HEK293 (cell line): ENCODE results near the gene CDH6.

ENCODE experiments used
- CTCF ChIA-PET: fragments of 350-600 bp; formaldehyde crosslinking; extraction: SDS; loops from one replicate; lab custom pipeline; 2021; ENCODE audit warnings: antibody characterized with exemption; lab: Yijun Ruan, JAX
- POLR2A ChIA-PET: fragments of 300-600 bp; formaldehyde crosslinking; extraction: SDS; loops from one replicate; lab custom pipeline; 2020; ENCODE audit warnings: antibody characterized with exemption, inconsistent platforms; lab: Yijun Ruan, JAX
- H3K27ac ChIP-seq: fragments of 200-500 bp; sonication (Bioruptor generic); 2 replicates; pipeline ENCODE4 v1.5.1; 2014; ENCODE audit warnings: low read depth, low read length, control low read depth, inconsistent platforms; ENCODE audit errors: extremely low read depth
- H3K36me3 ChIP-seq, 2 experiments: fragments of 200-500 bp in 1 of 2; sonication (Bioruptor generic) in 1 of 2; 1 replicate in 1 of 2; 2 replicates in 1 of 2; pipeline ENCODE4 v1.5.1; 2014 to 2017; ENCODE audit warnings: inconsistent platforms in 2 of 2, low read length in 2 of 2; ENCODE audit not compliant: control insufficient read depth in 2 of 2, insufficient read depth in 1 of 2
- H3K4me1 ChIP-seq: fragments of 200-500 bp; sonication (Bioruptor generic); 2 replicates; pipeline ENCODE4 v1.5.1; 2014; ENCODE audit warnings: mild to moderate bottlenecking, low read length, inconsistent platforms; ENCODE audit not compliant: control insufficient read depth, insufficient read depth
- H3K4me3 ChIP-seq: 2 replicates; pipeline ENCODE4 v1.5.1; 2011; ENCODE audit warnings: low read depth, mild to moderate bottlenecking, control low read depth, low read length, moderate library complexity
- H3K9me3 ChIP-seq: fragments of 200-500 bp; sonication (Bioruptor generic); 2 replicates; pipeline ENCODE4 v1.5.1; 2014; ENCODE audit warnings: low read depth, low read length, inconsistent platforms; ENCODE audit not compliant: control insufficient read depth, insufficient read depth
- GLI2 ChIP-seq: fragments of 450-650 bp; formaldehyde crosslinking; IDR thresholded peaks from 2 replicates; pipeline ENCODE4; 2017; ENCODE audit warnings: missing biosample characterization, missing genetic modification characterization, low read depth, borderline replicate concordance
- HIC1 ChIP-seq: fragments of 450-650 bp; formaldehyde crosslinking; IDR thresholded peaks from 2 replicates; pipeline ENCODE4 v1.5.1; 2016; ENCODE audit warnings: missing biosample characterization, missing genetic modification characterization
- KLF10 ChIP-seq: fragments of 450-650 bp; IDR thresholded peaks from 2 replicates; pipeline ENCODE4 v1.5.1; 2018; ENCODE audit warnings: missing biosample characterization, mild to moderate bottlenecking, missing genetic modification characterization
- SCRT2 ChIP-seq: fragments of 450-650 bp; formaldehyde crosslinking; IDR thresholded peaks from 2 replicates; pipeline ENCODE4 v1.5.1; 2016; ENCODE audit warnings: missing biosample characterization, missing genetic modification characterization
- SETDB1 ChIP-seq: IDR thresholded peaks from one replicate; pipeline ENCODE4 v1.6.1; 2017; ENCODE audit warnings: mild to moderate bottlenecking, low read length, moderate library complexity, mixed read lengths; ENCODE audit not compliant: insufficient read length
- TCF7L2 ChIP-seq: IDR thresholded peaks from 2 replicates; pipeline ENCODE4 v1.6.1; 2011; ENCODE audit warnings: low read depth, mild to moderate bottlenecking, inconsistent platforms, low read length, moderate library complexity, borderline replicate concordance
- YY1 ChIP-seq: fragments of 450-650 bp; formaldehyde crosslinking; IDR thresholded peaks from 2 replicates; pipeline ENCODE4 v1.5.1; 2018; ENCODE audit warnings: missing biosample characterization, missing genetic modification characterization
- ZBTB26 ChIP-seq: fragments of 450-650 bp; formaldehyde crosslinking; optimal IDR thresholded peaks from 2 replicates; pipeline ENCODE3; 2016; ENCODE audit warnings: missing biosample characterization, mild to moderate bottlenecking, missing genetic modification characterization
- ZFHX2 ChIP-seq: fragments of 450-650 bp; formaldehyde crosslinking; conservative IDR thresholded peaks from 2 replicates; pipeline ENCODE4 v1.5.1; 2016; ENCODE audit warnings: missing biosample characterization, missing genetic modification characterization
- ZNF146 ChIP-seq: fragments of 450-650 bp; formaldehyde crosslinking; IDR thresholded peaks from 2 replicates; pipeline ENCODE4 v1.5.1; 2016; ENCODE audit warnings: missing biosample characterization, missing genetic modification characterization
- ZNF266 ChIP-seq: fragments of 450-650 bp; formaldehyde crosslinking; IDR thresholded peaks from 2 replicates; pipeline ENCODE4 v1.5.1; 2016; ENCODE audit warnings: missing biosample characterization, missing genetic modification characterization, low read depth
- ZNF341 ChIP-seq: fragments of 450-650 bp; formaldehyde crosslinking; IDR thresholded peaks from 2 replicates; pipeline ENCODE4; 2016; ENCODE audit warnings: low read depth, missing biosample characterization, missing genetic modification characterization
- ZNF391 ChIP-seq: fragments of 450-650 bp; formaldehyde crosslinking; IDR thresholded peaks from 2 replicates; pipeline ENCODE4 v1.5.1; 2016; ENCODE audit warnings: low read depth, missing biosample characterization, missing genetic modification characterization, borderline replicate concordance
- ZNF423 ChIP-seq: fragments of 450-650 bp; formaldehyde crosslinking; IDR thresholded peaks from 2 replicates; pipeline ENCODE4 v1.5.1; 2016; ENCODE audit warnings: missing biosample characterization, missing genetic modification characterization
- ZNF48 ChIP-seq: fragments of 450-650 bp; formaldehyde crosslinking; IDR thresholded peaks from 2 replicates; pipeline ENCODE4 v1.5.1; 2016; ENCODE audit warnings: missing biosample characterization, missing genetic modification characterization
- ZNF510 ChIP-seq: fragments of 450-650 bp; formaldehyde crosslinking; IDR thresholded peaks from 2 replicates; pipeline ENCODE4 v1.5.1; 2018; ENCODE audit warnings: mild to moderate bottlenecking, missing genetic modification characterization, missing biosample characterization; ENCODE audit not compliant: insufficient replicate concordance
- ZNF521 ChIP-seq: fragments of 450-650 bp; formaldehyde crosslinking; IDR thresholded peaks from 2 replicates; pipeline ENCODE4 v1.5.1; 2017; ENCODE audit warnings: missing biosample characterization, mild to moderate bottlenecking, missing genetic modification characterization
- ZNF560 ChIP-seq: fragments of 450-650 bp; formaldehyde crosslinking; IDR thresholded peaks from 2 replicates; pipeline ENCODE4 v1.5.1; 2017; ENCODE audit warnings: missing biosample characterization, missing genetic modification characterization, borderline replicate concordance
- ZNF600 ChIP-seq: fragments of 450-650 bp; formaldehyde crosslinking; IDR thresholded peaks from 2 replicates; pipeline ENCODE4 v1.5.1; 2016; ENCODE audit warnings: missing biosample characterization, missing genetic modification characterization
- ZNF692 ChIP-seq: fragments of 450-650 bp; formaldehyde crosslinking; IDR thresholded peaks from 2 replicates; pipeline ENCODE4 v1.5.1; 2016; ENCODE audit warnings: missing biosample characterization, missing genetic modification characterization
- TF ChIP-seq, protein P1 (sequence below): fragments of 450-650 bp; formaldehyde crosslinking; IDR thresholded peaks from 2 replicates; pipeline ENCODE4 v1.5.1; 2016; ENCODE audit warnings: missing biosample characterization, missing genetic modification characterization, low read depth
- TF ChIP-seq, protein P2 (sequence below): fragments of 450-650 bp; formaldehyde crosslinking; IDR thresholded peaks from 2 replicates; pipeline ENCODE4 v1.5.1; 2016; ENCODE audit warnings: missing biosample characterization, missing genetic modification characterization

The CDH6 gene

GRCh38 chr5:31156631-31157160, 36.8 kb upstream of the CDH6 start (continued):
- TF ChIP-seq KLF10 (tag by site-specific recombination) (no peak), ZBTB26 (tag by site-specific recombination) (no peak), ZNF510 (tag by site-specific recombination) (no peak)

DNA sequence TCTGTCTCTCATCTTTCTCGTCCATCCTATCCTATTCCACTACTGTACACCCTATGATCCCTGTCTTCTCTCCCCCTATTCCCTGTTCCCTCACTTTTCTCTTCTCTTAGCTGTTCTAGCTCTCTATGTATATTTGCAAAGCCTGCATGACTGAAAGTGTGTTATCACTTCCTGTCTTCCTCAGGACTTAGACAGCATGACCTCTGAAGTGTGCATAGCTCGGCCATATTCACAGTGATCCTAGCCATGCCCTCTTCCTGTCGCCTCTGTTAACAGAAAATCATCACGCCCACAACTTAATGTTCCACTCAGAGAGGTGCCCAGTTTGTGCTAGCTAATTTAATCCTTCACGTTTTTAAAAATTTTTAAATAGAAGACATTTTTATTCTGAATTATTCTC, 35.8 kb upstream of the CDH6 start:
- ChIA-PET POLR2A (no interaction called here), CTCF (interaction anchor here (0.6 kb wide), 1 partner anchor 928 kb away, joined by 3 read pairs; no protein-coding TSS in a partner anchor)
- H3K9me3 ChIP-seq = no peaks in the 10 kb centered on the region
- no peaks in the 10 kb centered on the region for H3K4me1 ChIP-seq
- no peaks in the 10 kb centered on the region for H3K36me3 ChIP-seq
- H3K27ac ChIP-seq = no peak overlapping the region
- TF ChIP-seq SETDB1 (no peak), ZNF146 (no peak), ZNF266 (tag by site-specific recombination) (no peak), ZNF423 (tag by site-specific recombination) (no peak), ZNF600 (tag by site-specific recombination) (no peak), ZFHX2 (tag by site-specific recombination) (no peak), GLI2 (tag by site-specific recombination) (no peak), YY1 (no peak), ZNF521 (no peak), ZNF391 (no peak), SCRT2 (tag by site-specific recombination) (no peak), ZNF560 (tag by site-specific recombination) (no peak), HIC1 (tag by site-specific recombination) (no peak), ZNF48 (tag by site-specific recombination) (no peak), ZNF692 (tag by site-specific recombination) (no peak), TCF7L2 (no peak), ZNF341 (no peak)
- TF ChIP-seq, protein P1, sequence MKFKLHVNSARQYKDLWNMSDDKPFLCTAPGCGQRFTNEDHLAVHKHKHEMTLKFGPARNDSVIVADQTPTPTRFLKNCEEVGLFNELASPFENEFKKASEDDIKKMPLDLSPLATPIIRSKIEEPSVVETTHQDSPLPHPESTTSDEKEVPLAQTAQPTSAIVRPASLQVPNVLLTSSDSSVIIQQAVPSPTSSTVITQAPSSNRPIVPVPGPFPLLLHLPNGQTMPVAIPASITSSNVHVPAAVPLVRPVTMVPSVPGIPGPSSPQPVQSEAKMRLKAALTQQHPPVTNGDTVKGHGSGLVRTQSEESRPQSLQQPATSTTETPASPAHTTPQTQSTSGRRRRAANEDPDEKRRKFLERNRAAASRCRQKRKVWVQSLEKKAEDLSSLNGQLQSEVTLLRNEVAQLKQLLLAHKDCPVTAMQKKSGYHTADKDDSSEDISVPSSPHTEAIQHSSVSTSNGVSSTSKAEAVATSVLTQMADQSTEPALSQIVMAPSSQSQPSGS (tag by site-specific recombination) = no peak
- TF ChIP-seq, protein P2, sequence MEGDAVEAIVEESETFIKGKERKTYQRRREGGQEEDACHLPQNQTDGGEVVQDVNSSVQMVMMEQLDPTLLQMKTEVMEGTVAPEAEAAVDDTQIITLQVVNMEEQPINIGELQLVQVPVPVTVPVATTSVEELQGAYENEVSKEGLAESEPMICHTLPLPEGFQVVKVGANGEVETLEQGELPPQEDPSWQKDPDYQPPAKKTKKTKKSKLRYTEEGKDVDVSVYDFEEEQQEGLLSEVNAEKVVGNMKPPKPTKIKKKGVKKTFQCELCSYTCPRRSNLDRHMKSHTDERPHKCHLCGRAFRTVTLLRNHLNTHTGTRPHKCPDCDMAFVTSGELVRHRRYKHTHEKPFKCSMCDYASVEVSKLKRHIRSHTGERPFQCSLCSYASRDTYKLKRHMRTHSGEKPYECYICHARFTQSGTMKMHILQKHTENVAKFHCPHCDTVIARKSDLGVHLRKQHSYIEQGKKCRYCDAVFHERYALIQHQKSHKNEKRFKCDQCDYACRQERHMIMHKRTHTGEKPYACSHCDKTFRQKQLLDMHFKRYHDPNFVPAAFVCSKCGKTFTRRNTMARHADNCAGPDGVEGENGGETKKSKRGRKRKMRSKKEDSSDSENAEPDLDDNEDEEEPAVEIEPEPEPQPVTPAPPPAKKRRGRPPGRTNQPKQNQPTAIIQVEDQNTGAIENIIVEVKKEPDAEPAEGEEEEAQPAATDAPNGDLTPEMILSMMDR (tag by site-specific recombination) = no peak
- TF ChIP-seq, all 188 proteins: peak for 0
- no peak overlapping the region for H3K4me3 ChIP-seq
